Mesodermal cell (in vitro differentiated cells): Measurements from ENCODE around the gene LPCAT1.

Experiments
- H3K27ac ChIP-seq: 2 replicates; pipeline ENCODE4 v1.7.0; 2013; ENCODE audit warnings: mild to moderate bottlenecking, low read depth, low read length, moderate library complexity; ENCODE audit not compliant: severe bottlenecking
- H3K36me3 ChIP-seq: 2 replicates; pipeline ENCODE4 v1.7.1; 2013; ENCODE audit warnings: mild to moderate bottlenecking, low read length, moderate library complexity; ENCODE audit not compliant: control insufficient read depth, insufficient read depth
- H3K4me1 ChIP-seq: one replicate; pipeline ENCODE4 v1.7.1; 2013; ENCODE audit warnings: mild to moderate bottlenecking, low read length; ENCODE audit not compliant: insufficient read depth, control insufficient read depth, poor library complexity, severe bottlenecking
- H3K4me3 ChIP-seq: 2 replicates; pipeline ENCODE4 v1.7.0; 2013; ENCODE audit warnings: low read length, control low read depth, mild to moderate bottlenecking; ENCODE audit not compliant: insufficient read depth, poor library complexity, severe bottlenecking; ENCODE audit errors: extremely low read depth
- H3K9me3 ChIP-seq: 2 replicates; pipeline ENCODE4 v1.7.1; 2013; ENCODE audit warnings: mild to moderate bottlenecking, low read length, moderate library complexity; ENCODE audit not compliant: control insufficient read depth
- WGBS, 2 experiments: methylation state at CpG; one replicate each; pipeline ENCODE4 v1.1.5; 2013; ENCODE audit warnings: missing lambda C conversion rate in 2 of 2; ENCODE audit not compliant: insufficient coverage in 2 of 2; 5-methylcytosine and 5-hydroxymethylcytosine counted together

The LPCAT1 gene

GRCh38 chr5:1467341-1468246 is 56.2 kb downstream of the LPCAT1 start:
- WGBS, 2 experiments: 91 to 96% methylated on average over 44 to 50 of the region's 51 CpGs

GRCh38 chr5:1466631-1467265 is 57.0 kb downstream of the LPCAT1 start:
- Histone ChIP-seq H3K36me3 (peaks cover 74% of the 10 kb centered on the region), H3K27ac (no peak overlapping the region), H3K4me1 (peaks cover 17% of the 10 kb centered on the region), H3K4me3 (no peak overlapping the region), H3K9me3 (no peaks in the 10 kb centered on the region)
- 90 to 95% methylated on average over 35 to 37 of the region's 37 CpGs for whole genome bisulfite sequencing, 2 experiments

More at GRCh38 chr5:1467341-1468246, 56.2 kb downstream of the LPCAT1 start:
- peaks cover 70% of the 10 kb centered on the region for H3K36me3 ChIP-seq
- no peak overlapping the region for H3K27ac ChIP-seq
- no peaks in the 10 kb centered on the region for H3K9me3 ChIP-seq
- no peak overlapping the region for H3K4me3 ChIP-seq
- H3K4me1 ChIP-seq: peaks cover 17% of the 10 kb centered on the region

- Histone ChIP-seq H3K4me3 (no peak overlapping the region), H3K4me1 (peaks cover 17% of the 10 kb centered on the region), H3K27ac (no peak overlapping the region), H3K9me3 (no peaks in the 10 kb centered on the region), H3K36me3 (peaks cover 81% of the 10 kb centered on the region)
- 93 to 99% methylated on average over 26 to 29 of the region's 30 CpGs for WGBS, 2 experiments
Measured at GRCh38 chr5:1465966-1466471, 57.7 kb downstream of the LPCAT1 start.

- Histone ChIP-seq H3K4me3 (no peak overlapping the region), H3K27ac (no peak overlapping the region), H3K9me3 (no peaks in the 10 kb centered on the region), H3K4me1 (peaks cover 8% of the 10 kb centered on the region), H3K36me3 (peaks cover 86% of the 10 kb centered on the region)
- WGBS, 2 experiments: 91 to 98% methylated on average over 22 of the region's 22 CpGs
Measured at GRCh38 chr5:1465117-1465516, 58.6 kb downstream of the LPCAT1 start.

- H3K36me3 ChIP-seq: peaks cover 92% of the 10 kb centered on the region
- 85 to 92% methylated on average over 13 to 18 of the region's 18 CpGs for WGBS, 2 experiments
- no peaks in the 10 kb centered on the region for H3K9me3 ChIP-seq
- H3K4me3 ChIP-seq: no peak overlapping the region
- H3K4me1 ChIP-seq: peaks cover 4% of the 10 kb centered on the region
- H3K27ac ChIP-seq: no peak overlapping the region
Measured at GRCh38 chr5:1464511-1464910, 59.2 kb downstream of the LPCAT1 start.

- H3K4me1 ChIP-seq: no peaks in the 10 kb centered on the region
- 94 to 100% methylated on average over 14 of the region's 14 CpGs for WGBS, 2 experiments
- H3K9me3 ChIP-seq: no peaks in the 10 kb centered on the region
- H3K27ac ChIP-seq: no peak overlapping the region
- no peak overlapping the region for H3K4me3 ChIP-seq
- peaks cover 96% of the 10 kb centered on the region for H3K36me3 ChIP-seq
Measured at GRCh38 chr5:1464096-1464446, 59.7 kb downstream of the LPCAT1 start.

GRCh38 chr5:1463326-1464095 is 60.2 kb downstream of the LPCAT1 start:
- peaks cover 2% of the 10 kb centered on the region for H3K9me3 ChIP-seq
- H3K27ac ChIP-seq: no peak overlapping the region
- no peak overlapping the region for H3K4me3 ChIP-seq
- H3K36me3 ChIP-seq: peaks cover 92% of the 10 kb centered on the region
- H3K4me1 ChIP-seq: no peaks in the 10 kb centered on the region
- 94 to 95% methylated on average over 35 to 46 of the region's 46 CpGs for WGBS, 2 experiments

- Histone ChIP-seq H3K4me3 (no peak overlapping the region), H3K27ac (no peak overlapping the region), H3K4me1 (no peaks in the 10 kb centered on the region), H3K36me3 (peaks cover 81% of the 10 kb centered on the region), H3K9me3 (peaks cover 13% of the 10 kb centered on the region)
- 86% methylated on average over 16 to 20 of the region's 20 CpGs for WGBS, 2 experiments
Measured at GRCh38 chr5:1462358-1462757, 61.4 kb downstream of the LPCAT1 start.

- 95 to 99% methylated on average over 9 to 10 of the region's 10 CpGs for WGBS, 2 experiments
- Histone ChIP-seq H3K36me3 (peaks cover 71% of the 10 kb centered on the region), H3K9me3 (peaks cover 23% of the 10 kb centered on the region), H3K27ac (no peak overlapping the region), H3K4me1 (no peaks in the 10 kb centered on the region), H3K4me3 (no peak overlapping the region)
Measured at GRCh38 chr5:1461396-1461795, 62.4 kb downstream of the LPCAT1 start.

- Histone ChIP-seq H3K36me3 (peaks cover 60% of the 10 kb centered on the region), H3K9me3 (peaks cover 31% of the 10 kb centered on the region), H3K4me3 (no peak overlapping the region), H3K27ac (no peak overlapping the region), H3K4me1 (no peaks in the 10 kb centered on the region)
- WGBS, 2 experiments: 93 to 94% methylated on average over 14 to 16 of the region's 16 CpGs
Measured at GRCh38 chr5:1460054-1460682, 63.6 kb downstream of the LPCAT1 start.
